ENCODE data around the gene HAGHL. TPM values are rescaled to one million over a fixed set of nuclear protein-coding genes. Genes with fewer than 3 reads are reported as not detected.

Gene HAGHL
- total and polyA plus RNA-seq, 2 donors (not counting 3 experiments of a cell fraction or from before 2014, with no cell fraction given), result 6.3 to 6.8 TPM

- Histone ChIP-seq H4K20me1 (replicated peaks; ENCODE audit: control insufficient read depth, extremely low read depth, insufficient read depth, low read length) (no peaks in the 10 kb centered on the region), H3K79me2 (ENCODE audit: control insufficient read depth, insufficient read depth, low read length) (no peaks in the 10 kb centered on the region), H3K36me3 (ENCODE audit: control insufficient read depth in 2 of 2, extremely low read depth in 1 of 2, insufficient read depth in 2 of 2, low read length in 2 of 2) (no peaks in the 10 kb centered on the region), H2AFZ (ENCODE audit: low read depth, low read length) (no peak within 1 kb of the TSS), H3K4me2 (ENCODE audit: insufficient read depth, low read length) (no peak within 1 kb of the TSS), H3K27ac (ENCODE audit: insufficient read depth, low read depth, low read length) (no peak within 1 kb of the TSS), H3K4me3 (replicated peaks in 1 of 3; ENCODE audit: insufficient read depth in 1 of 3, low read depth in 1 of 3, low read length in 3 of 3) (no peak within 1 kb of the TSS), H3K27me3 (ENCODE audit: control insufficient read depth in 2 of 2, insufficient read depth in 2 of 2, low read length in 2 of 2) (peaks cover 0 to 1% of the 10 kb centered on the region in 2 experiments), H3K9ac (replicated peaks; ENCODE audit: extremely low read depth, insufficient read depth, low read length) (no peak within 1 kb of the TSS), H3K4me1 (ENCODE audit: control insufficient read depth, extremely low read depth, insufficient read depth, low read length) (no peaks in the 10 kb centered on the region), H3K9me1 (replicated peaks; ENCODE audit: control insufficient read depth, extremely low read depth, insufficient read depth, low read length) (no peaks in the 10 kb centered on the region), H3K9me3 (replicated peaks; ENCODE audit: control insufficient read depth, insufficient read depth, low read length) (no peaks in the 10 kb centered on the region)
- no peak for TF ChIP-seq EZH2 (IDR thresholded peaks at IDR 0.05; ENCODE audit: borderline replicate concordance, low read depth, low read length, severe bottlenecking)
- no peak for TF ChIP-seq CTCF (IDR thresholded peaks at IDR 0.05; ENCODE audit: extremely low read depth in 1 of 2, insufficient read depth in 1 of 2, low read depth in 1 of 2, low read length in 2 of 2)
- DNase-seq (ENCODE audit: low read depth, low spot score) (no peak), FAIRE-seq (no peak)
- no TSS peak for BruUV-seq (replicated peaks)
- dilution Hi-C loops (cut with MboI; ENCODE audit: extremely low pct_ligation_motif_present, low sequenced_read_pairs), result no loop called here
- ChIA-PET CTCF (interaction anchor here (1.0 to 1.3 kb wide), 2 partner anchors 12 to 28 kb away, joined by 3 to 4 read pairs; no protein-coding TSS in a partner anchor), POLR2A (no interaction called here)
- intact Hi-C loops (cut with micrococcal nuclease), result no loop called here
Measured at GRCh38 chr16:760545-761343, 33.8 kb downstream of the HAGHL start, which contains the start of gene MSLN. MSLN (plus strand) TSS chr16:760734; CDS start chr16:762681, 1,947 bp downstream.
